IPS-11a (cell line): ENCODE results near the gene DGCR2.
"Not testable (repeated sequence)": the region's sequence is repeated elsewhere in the genome, so short reads cannot be mapped to it uniquely, and the experiment has no call there.

Experiments used
- H3K4me3 ChIP-seq: one replicate; pipeline ENCODE4 v1.5.1; 2013; ENCODE audit warnings: low read depth, low read length, control low read depth

Gene DGCR2

DNA sequence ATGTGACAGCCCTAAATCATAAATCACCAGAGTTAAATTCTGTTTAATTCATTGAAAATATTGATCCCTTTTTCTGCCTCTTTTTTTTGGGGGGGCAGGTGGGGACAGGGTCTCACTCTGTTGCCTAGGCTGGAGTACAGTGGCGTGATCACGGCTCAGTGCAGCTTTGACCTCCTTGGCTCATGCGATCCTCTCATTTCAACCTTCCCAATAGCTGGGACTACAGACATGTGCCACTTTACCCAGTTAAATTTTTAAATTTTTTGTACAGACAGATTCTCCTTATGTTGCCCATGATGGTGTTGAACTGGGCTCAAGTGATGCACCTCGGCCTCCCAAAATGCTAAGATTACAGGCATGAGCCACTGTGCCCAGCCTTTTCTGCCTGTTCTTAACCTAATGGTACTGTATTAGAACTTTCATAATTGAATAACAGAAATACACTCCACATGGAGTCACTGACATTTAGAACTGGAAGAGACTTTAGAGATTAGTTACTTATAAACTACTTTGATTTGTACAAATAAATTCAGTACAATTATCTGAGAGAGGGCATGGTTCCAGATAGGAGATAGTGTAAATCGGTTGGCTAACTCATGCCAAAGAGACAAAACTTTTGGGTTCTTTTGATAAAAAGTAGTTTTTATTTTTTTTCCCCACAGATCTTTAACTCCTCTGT, 109.8 kb downstream of the DGCR2 start:
- no peak overlapping the region for H3K4me3 ChIP-seq

DNA sequence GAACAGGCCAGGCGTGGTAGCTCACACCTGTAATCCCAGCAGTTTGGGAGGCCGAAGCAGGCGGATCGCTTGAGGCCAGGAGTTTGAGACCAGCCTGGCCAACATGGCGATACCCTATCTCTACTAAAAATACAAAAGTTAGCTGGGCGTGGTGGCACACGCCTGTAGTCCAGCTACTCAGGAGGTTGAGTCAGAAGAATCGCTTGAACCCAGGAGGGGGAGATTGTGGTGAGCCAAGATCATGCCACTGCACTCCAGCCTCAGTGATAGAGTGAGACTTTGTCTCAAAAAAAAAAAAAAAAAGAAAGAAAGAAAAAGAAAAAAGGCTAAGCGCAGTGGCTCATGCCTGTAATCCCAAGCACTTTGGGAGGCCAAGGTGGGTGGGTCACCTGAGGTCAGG, 110.6 kb downstream of the DGCR2 start:
- H3K4me3 ChIP-seq = not testable (repeated sequence)

DNA sequence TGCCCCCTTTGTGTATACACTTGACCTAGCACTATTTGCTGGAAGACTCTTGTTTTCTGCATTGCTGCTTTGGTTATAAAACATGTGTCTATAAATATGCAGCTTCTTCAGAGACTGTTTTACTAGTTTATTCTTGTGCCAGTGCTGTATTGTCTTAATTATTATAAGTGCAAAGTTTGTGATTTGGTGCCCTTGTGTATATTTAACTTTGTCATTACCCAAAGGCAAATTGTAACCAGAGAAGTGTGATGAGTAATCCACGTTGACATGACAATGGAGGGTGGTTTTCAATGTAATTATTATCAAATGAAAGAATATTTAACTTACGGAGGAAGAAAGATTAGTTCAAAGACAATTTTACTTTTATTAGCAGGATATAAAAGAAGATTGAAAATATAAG, 111.1 kb downstream of the DGCR2 start:
- no peak overlapping the region for H3K4me3 ChIP-seq

DNA sequence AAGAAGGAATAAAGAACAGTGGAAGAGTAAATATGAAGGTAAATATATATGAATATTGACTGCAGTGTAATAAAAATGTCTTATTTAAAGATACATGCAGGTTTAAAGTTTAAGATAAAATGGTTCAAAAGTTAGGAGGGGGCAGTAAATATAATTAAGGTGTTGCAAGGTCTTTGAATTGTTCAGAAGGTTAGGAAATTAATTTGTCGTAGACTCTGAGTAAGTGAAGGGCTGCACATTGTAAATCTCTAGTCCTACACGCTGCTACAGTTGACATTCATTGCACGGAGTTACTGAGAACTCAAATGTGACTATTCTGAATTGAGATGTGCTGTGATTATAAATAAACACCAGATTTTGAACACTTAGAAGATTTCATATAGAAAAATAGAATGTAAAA, 116.3 kb downstream of the DGCR2 start:
- H3K4me3 ChIP-seq = no peak overlapping the region

DNA sequence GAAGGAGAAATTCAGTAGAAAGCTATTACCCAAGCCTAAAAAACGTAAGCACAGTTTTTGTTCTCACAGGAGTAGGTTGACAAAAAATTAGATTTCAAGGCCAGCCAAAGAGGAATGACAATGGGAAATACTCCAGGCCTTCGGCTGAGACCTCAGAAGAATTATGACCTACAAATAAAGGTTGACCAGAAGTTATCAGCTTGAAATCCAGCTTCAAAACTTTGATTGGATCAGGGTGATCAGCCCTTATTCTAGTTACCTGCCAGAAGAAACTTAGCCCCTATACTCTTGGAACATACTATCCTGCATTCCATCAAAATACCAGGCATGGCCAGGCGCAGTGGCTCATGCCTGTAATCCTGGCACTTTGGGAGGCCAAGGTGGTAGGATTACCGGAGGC, 117.7 kb downstream of the DGCR2 start:
- H3K4me3 ChIP-seq = no peak overlapping the region

DNA sequence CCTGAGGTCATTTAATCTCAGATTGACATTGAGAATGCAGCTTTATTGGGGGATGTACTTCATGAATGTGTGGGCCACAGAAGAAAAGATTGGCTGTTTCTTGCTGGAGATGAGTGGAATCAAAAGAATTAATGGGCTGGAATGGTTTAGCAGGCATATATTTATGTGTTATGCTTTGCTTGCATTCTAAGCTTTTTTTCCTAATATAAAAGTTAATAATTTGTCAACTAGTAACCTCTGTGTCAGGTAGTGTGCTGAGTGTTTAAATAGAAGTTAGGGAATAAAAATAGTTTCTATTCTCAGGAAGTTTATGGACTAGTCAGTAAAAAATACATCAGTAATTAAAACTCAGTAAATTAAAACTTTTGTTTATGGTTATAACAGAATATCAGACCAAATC, 118.7 kb downstream of the DGCR2 start:
- no peak overlapping the region for H3K4me3 ChIP-seq

DNA sequence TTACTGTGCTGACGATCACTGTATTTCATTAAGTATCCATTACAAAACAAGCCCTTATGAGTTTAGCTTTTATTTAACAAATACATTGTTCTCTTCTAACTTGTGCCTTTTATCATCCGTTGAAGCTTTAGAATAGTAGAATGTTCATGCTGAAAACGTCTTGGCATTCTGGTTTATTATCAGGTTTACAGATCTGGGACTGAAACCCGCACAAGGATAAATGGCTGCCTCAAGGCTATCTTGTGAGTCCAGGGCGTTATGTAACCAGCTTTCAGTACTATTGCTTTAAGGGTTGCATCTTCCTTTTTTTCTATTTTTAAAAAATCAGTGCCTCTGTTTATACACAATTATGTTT, 119.6 kb downstream of the DGCR2 start:
- H3K4me3 ChIP-seq = no peak overlapping the region

DNA sequence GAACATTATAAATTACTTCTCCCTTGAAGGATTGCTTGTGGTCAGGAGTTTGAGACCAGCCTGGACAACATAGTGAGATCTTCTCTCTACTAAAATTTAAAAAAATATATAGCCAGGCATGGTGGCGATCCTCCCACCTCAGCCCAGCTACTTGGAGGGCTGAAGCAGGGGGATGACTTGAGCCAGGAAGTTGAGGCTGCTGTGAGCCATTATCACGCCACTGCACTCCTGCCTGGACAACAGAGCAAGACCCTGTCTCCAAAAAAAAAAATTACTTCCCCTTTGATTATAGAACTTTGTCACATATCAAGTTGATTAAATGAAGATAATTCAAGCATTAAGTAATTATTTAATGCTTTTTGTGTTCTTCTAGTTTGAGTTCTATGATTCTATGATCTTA, 121.0 kb downstream of the DGCR2 start:
- H3K4me3 ChIP-seq = no peak overlapping the region

DNA sequence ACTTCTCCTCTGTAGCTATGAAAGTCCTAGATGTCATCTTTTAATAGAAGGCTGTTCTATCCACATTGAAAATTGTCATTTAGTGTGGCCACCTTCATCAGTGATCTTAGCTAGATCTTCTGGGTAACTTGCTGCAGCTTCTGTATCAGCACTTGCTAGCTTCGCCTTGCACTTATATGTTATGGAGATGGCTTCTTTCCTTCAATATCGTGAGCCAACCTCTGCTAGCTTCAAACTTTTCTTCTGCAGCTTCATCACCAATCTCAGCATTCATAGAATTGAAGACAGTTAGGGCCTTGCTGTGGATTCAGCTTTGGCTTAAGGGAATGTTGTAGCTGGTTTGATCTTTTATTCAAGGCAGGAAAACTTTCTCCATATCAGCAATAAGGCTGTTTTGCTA, 122.1 kb downstream of the DGCR2 start:
- not testable (repeated sequence) for H3K4me3 ChIP-seq

DNA sequence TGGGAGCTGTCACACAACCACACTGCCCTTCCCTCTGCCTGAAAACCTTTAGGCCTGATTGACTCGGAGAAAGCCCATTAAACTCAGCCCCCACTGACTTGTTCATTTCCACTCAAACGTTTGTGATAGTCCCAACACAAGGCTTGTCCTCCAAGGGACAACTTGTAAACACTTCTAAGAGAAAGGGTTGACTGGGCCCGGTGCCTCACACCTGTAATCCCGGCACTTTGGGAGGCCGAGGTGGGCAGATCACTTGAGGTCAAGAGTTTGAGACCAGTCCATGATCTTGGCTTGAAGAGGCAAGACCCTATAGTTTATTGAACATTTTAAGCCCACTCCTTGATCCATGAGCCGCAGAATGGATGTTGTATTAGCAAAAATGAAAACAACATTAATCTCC, 122.8 kb downstream of the DGCR2 start:
- no peak overlapping the region for H3K4me3 ChIP-seq

DNA sequence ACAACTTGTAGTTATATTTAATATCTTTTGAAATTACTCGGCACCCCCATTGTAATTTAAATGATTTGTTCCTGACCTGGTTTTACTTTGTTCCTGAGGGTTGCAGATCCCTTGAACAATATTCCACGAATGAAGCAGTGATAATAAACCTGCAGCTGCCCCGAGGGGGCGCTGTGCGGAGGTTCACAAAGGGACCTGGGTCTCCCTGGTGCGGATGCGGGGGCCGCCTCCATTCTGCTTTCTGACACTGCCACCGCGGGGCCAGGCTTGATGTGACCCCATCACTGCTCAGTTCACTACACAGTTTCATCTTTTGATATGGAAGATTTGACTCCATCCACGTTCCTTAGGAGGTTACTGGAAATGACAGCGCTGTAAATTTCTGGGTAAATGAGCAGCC, 123.2 kb downstream of the DGCR2 start:
- H3K4me3 ChIP-seq = no peak overlapping the region

DNA sequence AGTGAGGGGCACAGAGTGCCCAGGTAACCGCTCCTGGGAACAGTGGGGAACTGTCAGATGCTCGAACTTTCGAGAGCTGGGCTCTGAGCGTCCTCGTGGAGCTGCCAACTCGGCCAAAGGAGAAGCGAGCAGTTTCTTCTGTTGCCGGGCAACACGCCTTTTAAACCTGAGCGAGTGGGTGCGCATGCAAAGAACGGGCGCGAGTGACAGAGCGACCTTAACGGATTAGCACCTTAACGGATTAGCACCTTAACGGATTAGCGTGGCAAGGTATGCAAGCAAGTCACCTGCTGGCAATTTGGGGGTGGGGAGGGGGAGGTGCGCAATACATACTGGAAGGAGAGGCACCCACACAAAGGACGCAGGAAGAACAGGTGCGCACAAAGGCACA, 124.3 kb downstream of the DGCR2 start:
- no peak overlapping the region for H3K4me3 ChIP-seq

DNA sequence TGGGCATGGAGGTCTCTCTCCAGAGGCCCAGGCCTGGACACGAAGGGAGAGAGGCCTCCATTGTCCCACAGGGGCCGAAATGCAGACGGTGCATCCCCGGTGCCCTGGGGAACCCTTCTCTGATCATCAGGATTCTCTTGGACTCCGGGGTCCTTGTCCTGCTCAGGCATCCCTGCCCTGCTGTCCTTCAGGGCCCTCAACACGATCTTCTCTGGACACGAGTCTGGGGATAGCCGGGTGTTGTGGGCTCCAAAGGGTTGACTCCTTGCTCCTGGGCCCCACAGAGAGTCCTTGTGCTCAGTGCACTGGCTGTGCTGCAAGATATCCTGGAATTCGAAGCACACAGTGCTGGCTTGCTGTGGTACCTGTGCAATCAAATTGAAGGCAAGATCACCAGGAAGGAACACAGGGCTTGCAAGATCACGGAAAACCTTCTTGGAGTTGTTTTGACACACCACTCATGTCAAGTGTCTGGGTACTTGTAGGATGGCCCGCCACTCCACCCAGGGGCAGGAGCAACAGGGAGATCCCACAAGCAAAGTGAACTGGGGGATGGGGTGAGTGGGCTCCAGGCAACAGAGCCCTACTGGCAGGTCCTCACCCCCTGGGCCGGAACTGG, 124.8 kb downstream of the DGCR2 start:
- H3K4me3 ChIP-seq = no peak overlapping the region

DNA sequence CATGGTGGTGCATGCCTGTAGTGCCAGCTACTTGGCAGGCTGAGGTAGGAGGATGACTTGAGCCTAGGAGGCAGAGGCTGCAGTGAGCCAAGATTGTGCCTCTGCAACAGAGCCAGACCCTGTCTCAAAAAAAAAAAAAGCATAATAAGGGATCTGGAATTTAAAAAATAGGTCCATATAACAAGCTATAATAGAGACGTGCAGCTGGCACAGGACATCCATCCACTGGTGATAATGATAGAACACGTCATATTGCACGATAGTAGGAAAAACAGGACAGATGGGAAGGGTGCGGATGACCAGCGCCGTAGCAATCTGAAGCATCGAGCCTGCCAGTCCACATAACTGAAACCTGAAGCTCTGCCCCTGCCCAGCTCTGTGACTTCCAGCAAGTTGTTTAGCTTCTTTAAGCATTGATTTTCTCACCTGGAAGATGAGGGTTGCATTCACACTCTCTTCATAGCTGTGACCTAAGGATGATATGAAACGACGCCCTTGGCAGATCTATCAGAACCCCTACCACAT, 125.8 kb downstream of the DGCR2 start:
- H3K4me3 ChIP-seq = no peak overlapping the region

DNA sequence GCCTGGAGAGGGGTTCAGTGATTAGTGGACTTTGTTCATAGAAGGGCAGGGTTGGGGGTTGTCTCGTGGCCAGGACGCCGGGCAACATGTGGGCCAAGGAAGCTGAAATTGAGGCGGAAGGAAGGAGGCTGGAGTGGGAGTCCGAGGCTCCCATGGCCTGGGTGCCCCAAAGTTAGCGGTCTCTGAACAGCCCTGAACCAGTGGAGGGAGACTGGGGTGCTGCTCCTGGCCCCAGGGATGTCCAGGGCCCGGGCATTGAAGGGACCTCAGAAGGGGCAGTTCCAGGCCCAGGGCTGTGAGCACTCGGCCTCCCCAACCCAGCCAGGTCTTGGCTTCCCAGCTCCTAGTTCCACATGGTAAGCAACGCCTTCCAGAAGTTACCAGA, 126.9 kb downstream of the DGCR2 start:
- no peak overlapping the region for H3K4me3 ChIP-seq

DNA sequence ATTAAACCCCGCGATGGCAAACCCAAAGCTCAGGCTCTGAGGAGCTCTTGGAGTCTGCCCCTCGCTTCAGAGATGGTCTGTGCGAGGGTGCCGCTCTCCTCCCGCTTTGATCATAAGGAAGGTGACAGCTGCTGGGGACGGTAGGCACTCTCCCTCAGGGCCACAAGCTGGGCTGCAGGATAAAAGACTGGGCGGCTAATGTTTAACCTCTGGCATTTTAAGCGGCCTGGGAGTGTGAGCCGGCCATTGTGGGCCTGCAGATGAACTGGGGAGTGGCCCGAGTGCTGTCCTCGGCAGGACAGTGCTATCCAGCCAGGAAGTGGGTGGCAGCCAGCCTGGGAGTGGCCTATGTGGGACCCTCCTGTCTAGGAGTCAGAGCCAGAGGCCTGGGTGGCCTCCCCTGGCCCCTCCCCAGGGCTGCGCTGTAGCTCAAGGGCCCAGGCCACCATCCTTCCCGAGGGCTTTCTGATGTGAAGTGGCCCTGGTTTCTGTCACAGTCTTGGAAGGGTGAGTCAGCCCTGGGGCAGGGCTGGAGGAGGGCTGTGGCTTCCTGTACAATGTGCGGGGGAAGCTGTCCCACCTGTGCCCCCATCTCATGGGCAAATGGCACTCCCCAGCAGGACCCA, 127.4 kb downstream of the DGCR2 start:
- no peak overlapping the region for H3K4me3 ChIP-seq

DNA sequence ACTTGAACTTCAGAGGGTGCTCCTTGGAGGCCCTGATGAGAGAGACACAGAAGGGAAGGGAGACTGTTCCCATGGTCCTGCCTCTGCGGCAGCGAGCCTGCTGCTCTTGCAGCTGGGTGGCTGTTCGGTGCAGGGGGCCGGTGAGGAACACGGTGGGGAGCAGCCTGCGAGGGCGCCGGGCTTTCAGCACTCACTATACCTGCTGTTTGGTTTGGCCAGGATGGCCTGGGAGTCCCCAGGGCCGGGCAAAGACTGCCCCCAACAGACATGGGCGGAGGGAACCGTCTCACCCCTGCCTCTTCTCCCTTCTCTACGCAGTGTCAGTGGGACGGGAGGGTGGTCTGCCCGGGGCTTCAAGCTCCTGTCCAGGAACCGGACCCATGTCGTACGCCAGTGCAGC, 128.2 kb downstream of the DGCR2 start:
- H3K4me3 ChIP-seq = no peak overlapping the region

DNA sequence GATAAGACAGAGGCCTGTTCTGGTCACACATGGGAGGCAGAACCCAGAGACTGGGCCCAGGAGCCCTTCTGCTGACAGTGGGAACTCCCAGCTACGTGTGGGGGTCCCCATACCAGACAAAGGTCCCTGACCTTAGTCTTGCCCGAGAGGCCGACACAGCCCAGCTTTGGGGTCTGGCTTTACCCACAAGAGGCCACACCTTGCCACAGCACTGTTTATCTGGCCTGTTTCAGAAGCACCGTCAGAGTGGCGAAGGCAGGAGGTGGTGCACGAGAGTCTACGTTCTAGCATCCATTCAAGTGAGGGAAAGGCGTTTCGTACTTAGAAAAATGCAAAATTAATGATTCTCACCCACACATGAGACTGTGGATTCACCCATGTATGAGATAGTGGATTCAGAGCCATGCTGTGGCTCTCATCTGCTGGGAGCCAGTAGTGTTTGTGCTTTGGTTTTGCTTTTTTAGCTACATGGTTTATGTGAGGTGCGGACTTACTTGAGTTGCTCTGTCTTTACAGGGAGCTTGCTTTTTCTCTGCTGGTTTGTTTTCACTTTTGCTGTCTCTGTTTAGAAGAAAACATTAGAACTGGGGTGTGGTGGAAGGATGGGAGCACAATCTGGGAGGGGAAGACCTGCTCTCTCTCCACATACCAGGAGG, 129.5 kb downstream of the DGCR2 start:
- no peak overlapping the region for H3K4me3 ChIP-seq

DNA sequence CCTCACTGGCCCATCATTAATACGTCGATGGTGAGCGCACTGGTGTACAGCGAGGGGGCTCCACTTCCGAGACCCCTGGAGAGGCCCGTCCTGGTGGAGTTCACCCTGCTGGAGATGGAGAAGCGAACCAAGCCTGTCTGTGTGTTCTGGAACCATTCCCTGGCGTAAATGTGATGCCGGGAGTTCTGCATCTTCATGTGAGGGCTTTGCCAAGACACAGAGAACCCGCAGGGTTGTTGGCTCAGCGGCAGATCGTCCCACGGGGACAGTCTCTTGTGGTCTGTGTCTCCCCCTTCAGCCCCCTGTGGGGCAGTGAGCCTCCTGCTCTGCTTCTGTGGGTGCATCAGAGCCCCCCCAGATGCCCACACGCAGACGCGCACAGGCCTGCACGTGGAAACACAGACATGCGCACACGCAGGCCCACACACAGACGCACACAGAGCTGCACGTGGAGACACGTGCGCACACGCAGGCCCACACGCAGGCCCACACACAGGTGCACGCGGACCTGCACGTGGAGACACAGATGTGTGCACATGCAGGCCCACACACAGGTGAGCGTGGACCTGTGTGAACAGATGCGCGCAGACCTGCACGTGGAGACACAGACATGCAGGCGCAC, 130.3 kb downstream of the DGCR2 start:
- H3K4me3 ChIP-seq = no peak overlapping the region

DNA sequence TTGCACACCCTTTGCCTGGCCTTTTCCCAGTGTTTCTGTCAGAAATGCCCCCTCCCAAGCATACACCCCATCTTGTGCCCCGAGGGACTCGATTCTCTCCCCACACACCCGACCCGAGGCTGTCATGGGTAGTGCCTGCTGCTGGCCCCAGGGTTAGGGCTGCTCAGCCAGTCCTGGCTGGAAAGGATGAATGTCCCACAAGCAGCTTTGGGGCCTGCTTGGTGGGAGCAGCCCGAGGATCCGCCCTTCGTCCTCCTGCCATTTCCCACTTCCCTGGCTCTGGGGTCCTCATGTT, 131.1 kb downstream of the DGCR2 start:
- no peak overlapping the region for H3K4me3 ChIP-seq

DNA sequence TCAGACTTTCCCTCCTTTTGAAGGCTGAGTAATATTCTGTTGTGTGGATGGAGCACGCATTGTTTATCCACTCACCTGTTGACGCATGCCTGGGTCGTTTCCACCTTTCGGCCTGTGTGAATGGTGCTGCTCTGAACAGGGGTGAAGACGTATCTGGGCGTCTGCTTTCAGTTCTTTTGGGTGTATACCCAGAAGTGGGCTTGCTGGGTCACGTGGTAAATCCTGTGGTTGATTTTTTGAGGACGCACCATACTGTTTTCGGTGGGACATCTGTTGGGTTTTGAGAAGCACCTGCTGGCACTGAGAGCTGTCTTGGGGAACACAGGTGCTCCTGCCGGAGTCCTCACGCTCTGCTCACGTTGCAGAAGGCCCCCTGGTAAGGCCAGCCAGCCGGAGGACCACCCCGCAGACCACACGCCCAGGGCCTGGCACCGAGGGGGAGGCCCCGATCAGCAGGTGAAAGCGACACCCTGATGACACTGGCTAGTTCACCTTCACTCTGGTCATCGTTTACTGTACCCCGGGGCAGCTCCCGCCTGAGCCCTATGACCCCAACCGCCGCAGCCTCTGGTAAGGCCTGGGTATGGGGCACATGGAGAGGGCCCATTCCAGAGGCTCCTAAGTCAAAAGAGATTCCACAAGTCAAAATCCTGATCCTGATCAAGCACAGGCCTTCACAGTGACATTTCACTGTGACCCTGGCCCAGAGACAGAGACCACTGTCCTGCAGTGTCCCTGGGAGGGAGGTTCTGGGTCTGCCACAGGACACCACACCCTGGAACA, 131.7 kb downstream of the DGCR2 start:
- H3K4me3 ChIP-seq = no peak overlapping the region
